Measurements from ENCODE around the gene FOXP1.

The FOXP1 gene

DNA sequence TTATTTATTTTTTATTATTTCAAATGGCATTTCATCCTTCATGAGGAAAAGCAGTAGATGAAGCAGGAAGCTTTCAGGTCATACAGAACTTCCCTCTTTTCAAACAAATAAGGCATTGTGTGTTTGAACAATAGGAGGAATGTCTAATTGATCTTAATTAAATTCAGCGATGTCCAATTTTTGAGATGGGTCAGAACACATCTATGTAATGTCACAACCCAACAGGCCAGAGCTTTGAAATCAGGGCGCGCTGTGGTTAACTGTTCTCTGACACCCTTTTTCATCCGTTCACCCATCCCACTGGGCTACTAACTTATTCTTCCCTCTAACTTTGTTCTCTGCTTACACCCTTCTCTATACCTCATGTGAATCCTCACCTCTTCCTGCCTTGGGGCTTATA is 510.5 kb downstream of the FOXP1 start:
- no peak for DNase-seq (ENCODE audit: low read depth)

DNA sequence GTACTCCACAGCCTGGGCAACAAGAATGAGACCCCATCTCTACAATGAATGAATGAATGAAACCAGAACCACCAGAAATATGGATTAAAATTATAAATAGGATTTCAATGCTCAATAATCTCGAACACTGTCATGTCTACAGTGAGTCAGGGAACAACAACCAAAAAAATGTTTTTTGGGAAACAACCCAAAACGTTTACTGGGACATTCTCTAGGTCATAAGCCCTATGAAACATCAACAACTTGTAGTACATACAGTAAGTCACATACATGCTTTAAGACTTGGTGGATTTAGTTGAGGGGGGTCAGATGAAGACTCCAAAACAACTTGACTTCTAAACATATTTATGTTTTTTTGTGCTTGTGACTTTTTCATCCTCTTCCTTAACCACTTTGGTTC is 511.2 kb downstream of the FOXP1 start:
- no peak for DNase-seq (ENCODE audit: low read depth)

DNA sequence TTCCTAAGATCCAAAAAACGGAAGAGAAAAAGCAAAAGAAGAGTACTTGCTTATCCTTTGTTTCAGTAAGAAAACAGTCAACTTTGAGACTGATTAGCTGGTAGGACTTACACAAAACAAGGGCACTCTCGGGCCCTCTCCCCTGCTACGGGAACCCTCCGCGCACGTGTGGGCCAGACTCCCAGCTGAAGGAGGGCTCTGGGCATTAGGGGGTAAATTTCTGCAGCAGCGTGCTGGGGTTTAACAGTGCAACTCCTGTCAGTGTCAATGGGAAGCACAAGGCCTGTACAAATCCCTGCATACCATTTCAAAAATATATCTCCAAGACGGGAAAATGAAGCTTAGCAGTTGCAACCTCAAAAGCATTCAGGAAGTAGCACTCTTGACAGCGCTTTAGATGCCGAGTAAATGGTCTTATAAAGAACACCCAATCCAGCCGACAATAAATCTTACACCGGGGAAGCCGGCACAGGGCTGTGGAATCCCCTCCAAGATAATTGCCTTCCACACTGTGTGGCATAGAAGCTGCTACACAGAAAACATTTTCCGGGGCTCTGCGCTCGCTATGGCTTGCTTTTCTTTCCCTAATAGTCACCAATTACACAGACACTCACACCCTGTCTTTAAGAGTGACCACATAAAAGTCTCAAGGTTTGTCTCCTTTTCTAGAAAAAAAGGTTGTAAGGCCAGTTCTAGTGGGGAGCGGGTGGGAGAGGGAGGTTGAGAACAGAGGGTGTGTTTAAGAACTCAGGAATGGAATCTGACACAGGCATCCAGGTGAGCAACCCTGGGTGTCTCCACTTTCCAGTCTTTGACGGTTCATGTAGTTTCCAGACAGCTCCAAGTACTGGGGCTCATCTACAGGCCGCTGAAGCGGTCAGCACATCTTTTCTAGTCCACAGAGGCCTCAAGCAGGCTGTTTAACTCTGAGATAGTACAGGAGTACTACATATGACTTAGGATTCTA is 512.7 kb downstream of the FOXP1 start:
- DNase-seq (ENCODE audit: low read depth), result no peak

DNA sequence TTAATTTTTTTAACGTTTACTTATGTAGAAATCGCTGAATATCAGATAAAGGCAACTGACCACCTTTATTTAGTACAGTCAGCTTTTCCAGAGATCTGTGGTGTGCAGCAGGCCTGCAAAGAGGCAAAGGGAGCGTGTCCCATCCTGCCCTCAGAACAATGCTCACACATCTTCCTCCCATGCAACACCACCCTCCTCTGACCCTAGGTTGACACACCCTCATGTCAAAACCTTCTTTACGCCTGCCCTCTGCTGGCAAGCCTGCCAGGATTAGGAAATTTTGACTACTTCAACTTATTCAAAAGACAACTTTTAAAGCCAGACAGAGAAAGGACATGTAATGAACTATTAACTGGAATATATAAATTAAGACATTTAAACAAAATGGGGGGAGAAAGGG is 513.7 kb downstream of the FOXP1 start:
- no peak for DNase-seq (ENCODE audit: low read depth)

DNA sequence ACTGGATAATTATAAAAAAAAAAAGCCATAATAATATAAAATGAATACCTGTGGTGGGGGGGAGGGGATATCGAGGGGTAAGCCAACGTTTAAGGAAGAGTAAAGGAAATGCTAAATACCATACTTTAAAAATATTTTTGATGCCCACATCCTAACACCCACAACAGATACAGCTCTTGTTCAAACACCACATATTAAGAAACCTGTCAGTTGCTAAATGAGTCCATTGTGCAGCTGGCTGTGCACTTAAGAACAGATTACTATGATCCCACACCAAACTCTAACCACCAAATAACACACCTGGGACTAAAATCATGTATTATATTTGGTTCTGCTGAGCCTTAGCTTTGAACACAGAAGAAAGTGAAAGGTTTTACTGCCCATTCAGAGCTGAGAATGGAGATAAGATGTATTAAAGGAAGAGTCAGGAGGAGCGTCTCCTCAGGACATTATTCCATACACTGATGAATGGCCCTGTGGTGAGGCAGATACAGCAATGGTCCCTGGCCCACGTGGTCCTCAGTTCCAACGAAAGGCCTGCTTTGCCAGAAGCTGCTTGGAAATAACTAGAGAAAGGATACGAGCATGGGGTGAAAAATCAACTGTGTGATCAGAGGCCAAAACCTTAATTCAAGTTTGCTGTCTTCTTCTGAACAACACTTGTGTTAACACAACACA is 515.4 kb downstream of the FOXP1 start:
- DNase-seq (ENCODE audit: low read depth), result no peak

DNA sequence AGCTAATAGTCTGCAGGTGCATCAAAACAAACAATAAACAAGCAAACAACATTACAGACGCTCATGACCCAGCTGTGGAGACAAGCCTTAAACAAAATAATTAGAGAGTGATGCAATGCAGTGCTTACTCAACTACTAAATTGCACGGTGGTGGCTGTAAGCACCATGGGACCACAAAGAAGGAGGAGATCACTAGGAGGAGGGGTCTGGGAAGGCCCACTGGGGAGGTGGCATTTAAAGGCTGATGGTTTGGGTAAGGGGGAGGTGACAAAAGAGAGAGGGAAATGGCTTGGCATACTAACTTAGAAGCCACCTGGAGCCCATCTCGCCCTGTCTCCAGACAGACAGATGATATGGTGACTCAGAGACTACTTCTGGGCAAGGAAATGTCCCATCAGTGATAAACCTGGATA is 516.7 kb downstream of the FOXP1 start:
- no peak for DNase-seq (ENCODE audit: low read depth)

DNA sequence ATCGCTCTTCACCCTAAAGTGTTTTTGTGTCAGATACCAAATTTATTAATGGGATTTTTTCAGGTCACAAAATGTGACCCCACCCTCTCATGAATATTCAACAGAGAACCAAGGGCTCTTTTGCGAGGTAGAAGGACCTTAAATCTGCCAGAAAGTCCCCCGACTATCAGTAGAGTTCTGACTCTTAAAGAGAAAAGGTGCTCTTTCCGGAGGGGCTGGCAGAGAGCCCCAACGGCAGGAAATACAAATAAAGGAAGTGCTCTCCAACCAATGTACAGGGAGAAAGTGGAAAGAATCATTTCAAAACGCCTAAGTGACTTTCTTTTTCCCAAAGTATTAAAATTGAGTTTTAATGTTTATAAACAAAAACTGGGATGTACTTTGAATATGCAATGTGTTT is 517.2 kb downstream of the FOXP1 start:
- no peak for DNase-seq (ENCODE audit: low read depth)

DNA sequence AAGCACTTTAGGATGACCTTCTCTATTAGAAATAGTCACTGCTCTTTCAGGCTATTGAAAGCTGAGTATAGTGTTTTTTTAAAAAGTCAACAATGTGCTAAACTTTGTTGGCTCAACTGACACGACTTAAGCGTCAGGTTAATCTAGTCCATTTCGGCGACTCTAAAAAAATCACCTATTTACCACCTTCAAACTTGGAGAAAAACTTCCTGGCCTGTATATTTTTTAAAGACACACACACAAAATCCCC is 517.8 kb downstream of the FOXP1 start:
- no peak for DNase-seq (ENCODE audit: low read depth)

DNA sequence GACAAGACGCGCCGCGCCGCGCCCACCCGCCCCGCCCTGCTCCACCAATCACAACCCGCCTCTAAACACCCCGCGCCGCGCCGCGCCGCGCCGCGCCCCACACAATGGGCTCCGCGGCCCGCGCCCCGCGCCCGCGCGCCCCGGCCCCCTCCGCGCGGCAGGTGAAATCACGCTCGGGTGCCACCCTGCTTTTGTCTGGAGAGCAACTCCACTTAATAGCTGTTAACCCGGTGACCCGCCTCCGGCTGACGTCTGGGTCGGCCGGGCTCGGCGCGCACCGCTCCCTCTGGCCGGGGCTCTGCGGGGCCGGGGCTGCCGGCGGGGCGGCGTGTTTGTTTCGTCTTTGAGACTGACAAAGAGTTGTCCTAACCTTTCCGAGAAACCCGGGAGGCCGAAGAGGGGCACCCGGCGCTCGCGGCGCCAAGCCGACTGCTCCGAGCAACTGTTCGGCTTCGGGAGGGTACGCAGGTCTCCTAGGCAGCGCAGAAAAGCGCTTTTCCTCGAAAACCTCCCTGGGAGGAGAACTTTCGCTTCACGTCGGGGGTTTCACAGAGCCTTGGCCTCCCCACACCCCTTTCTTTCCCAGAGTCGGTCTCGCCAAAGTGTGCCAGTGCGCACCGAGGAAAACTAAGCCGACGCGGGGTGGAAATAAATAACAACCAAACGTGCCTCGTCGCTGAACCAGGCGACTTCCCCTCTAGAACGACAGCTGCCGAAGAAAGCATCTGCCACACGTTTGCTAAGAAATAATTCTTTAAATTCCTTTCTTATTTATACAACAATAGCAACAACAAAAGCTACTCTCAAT is 518.4 kb downstream of the FOXP1 start:
- DNase-seq (ENCODE audit: low read depth), result no peak

DNA sequence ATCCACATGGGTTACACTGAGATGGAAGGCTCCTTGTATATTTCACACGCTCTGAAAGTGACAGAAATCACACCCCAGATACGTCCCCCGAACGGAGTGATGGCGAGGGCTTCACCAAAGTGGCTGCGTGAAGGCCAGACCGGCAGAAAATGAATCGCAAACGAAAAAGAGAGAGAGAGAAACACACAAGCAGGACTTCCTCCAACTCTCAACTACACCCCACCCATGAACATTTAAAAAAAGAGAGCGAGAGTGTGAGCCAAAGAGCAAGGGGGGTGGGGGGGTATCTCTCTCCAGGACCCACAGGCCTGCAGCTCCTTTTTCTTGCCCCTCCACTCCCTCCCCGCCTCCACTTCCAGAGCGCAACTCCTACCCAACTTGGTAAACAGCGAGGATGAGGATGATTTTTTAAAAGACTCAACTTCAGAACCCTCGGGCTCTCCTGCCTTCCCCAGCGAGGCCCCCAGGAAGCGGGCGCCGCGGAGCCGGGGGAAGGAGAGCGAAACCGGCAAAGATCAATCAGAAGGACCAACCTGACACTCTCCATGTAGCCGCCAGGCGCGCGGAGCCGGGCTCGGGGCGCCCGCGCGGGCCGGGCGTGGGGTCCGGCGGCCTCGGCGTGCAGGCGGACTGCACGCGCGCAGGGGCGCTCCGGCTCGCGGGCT is 519.1 kb downstream of the FOXP1 start:
- no peak for DNase-seq (ENCODE audit: low read depth)

DNA sequence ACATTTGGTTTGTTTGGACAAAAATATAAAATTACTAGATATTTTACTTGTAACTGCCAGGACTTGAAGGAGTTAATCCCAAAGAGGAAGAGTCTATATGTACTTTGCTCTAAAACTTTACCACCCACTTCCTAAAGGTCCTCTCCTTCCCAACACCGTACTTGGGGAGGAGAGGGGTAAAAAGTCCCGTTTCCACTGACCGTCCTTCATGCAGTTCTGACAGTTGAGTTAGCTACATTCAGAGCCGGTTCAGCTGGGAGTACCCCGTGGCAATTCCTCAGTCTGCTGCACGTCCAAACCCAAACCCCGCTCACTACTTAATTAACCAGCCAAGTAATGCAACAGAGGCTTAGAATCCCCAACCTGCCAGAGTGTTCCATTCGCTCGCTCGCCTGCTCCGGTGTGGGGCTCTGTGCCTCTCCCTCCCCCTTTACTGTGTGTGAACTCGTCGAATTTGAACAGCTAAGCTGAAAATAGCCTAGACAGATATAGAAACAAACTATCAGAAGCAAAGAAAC is 519.7 kb downstream of the FOXP1 start:
- DNase-seq (ENCODE audit: low read depth), result no peak

DNA sequence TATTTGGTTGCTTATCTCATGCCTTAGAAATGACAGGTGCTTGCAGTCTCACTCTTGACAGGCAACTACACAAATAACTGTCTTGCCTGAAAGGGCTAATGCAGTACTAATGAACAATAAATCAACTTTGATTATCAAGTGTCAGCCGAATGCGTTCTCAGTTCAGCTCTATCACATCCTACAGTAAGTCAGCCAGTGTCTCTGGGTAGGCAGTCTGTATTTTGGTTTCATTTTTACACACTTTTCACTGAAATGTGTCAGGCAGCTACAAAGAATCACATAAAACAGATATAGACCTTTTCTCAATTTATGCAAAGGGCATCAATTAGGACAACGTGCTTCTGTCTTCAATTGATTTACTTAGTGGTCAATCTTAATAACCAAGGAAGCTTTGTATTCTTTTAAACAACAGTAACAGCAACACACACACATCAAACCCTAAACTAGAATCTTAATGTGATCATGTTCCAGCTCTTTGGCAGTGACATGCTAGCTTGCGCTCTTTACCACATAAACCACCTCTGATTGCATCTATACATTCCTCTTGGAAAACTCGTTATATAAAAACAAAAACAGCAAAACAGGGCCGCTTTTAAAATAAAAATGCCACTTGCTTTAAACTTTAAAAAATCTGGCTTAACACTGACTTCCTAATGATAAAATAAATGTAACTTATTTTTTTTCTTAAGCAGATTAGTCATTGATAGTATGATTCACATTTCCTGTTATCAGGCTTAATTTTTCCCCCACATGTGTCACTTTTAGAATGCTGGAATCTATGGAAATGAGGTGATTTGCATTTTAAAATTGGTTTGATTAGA is 520.4 kb downstream of the FOXP1 start:
- no peak for DNase-seq (ENCODE audit: low read depth)

DNA sequence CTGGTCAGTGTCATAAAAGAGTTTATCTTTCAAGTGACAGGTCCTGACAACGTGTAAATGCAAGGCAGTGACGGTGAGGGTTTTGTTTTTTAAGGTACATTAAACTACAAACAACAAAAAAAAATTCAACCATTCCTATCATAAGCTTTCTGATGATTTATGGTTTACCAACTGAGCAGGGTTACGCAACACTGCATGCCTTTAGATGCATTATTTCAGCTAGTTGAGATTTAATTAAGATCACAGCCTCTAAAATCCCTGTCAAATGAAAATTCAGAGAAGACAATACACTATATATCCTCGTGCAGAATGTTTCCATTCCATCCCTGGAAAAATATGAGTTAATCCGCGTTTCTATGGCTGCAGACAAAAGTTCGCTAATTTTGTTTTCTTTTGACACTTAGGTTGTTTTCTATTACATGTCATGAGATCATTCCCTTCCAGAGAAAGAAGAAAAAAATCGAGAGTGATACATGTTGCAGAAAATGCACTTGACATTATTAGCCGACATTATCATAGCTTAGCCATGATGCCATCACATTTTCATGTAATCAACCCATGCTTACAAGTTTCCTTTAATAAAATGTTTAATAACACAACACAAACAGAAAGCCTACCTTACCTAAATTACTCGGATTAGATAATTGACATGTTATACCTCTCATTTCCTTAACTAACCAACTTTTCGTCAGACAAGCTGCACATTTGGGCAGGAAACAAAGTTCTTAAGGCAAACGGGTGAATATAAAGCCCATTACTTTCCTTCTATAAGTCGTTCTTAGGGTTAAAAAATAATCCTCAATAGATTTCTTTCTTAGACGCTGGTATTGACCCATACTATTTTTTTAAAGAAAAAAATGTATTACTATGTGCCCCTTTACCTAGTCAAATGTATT is 521.2 kb downstream of the FOXP1 start:
- no peak for DNase-seq (ENCODE audit: low read depth)

DNA sequence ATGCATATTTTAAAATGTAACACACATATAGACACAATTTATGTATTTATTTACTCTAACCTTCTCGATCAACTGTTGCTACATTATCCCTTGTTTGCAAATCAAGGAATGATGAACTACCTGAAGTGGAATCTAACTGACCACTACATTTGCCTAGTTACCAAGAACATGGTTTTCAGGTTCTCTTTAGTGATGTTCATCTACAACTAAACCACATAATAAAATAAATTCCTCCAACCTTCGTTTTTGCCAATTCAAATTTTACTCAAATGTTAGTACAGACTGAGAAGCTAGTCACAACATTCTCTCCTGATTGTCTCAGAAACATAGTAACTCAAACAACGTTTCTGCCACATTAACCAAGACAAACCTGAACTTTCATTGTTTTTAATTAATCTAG is 521.9 kb downstream of the FOXP1 start:
- DNase-seq (ENCODE audit: low read depth), result no peak

DNA sequence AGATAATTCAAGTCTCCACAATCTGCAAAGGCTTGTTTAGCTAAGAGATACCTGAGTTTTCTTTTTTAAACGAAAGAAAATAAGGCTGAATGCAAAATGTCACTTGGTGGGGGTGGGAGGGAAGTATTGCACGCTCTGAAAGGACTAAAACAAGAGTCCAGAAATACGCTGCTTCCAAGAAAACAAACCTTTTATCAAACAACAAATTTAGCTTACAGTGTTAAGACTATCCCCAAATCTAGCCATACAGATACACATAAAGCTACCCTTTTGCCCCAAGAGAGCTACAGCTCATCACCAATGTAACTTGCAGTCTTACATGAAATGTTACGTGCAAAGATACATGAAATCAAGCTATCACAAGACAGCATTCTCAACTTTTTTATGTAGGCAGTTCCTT is 522.5 kb downstream of the FOXP1 start:
- no peak for DNase-seq (ENCODE audit: low read depth)

DNA sequence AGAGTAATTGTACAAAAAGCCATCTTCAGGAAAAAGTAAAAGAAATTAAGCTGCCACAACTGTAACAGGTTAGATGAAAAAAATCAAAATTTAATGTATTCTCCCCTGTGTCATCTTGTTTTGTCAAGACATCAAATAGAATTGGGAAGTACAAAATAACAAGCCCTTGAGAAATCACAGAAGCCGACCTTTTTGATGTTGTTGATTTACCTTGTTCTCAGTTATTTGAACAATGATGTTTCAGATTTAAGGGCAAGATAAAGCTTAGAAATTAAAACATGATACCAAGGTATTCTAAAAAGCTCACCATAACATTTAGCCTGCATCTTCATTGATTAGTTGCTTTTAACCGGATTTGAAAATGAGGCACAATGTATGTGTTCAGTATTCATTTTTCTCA is 523.0 kb downstream of the FOXP1 start:
- no peak for DNase-seq (ENCODE audit: low read depth)

DNA sequence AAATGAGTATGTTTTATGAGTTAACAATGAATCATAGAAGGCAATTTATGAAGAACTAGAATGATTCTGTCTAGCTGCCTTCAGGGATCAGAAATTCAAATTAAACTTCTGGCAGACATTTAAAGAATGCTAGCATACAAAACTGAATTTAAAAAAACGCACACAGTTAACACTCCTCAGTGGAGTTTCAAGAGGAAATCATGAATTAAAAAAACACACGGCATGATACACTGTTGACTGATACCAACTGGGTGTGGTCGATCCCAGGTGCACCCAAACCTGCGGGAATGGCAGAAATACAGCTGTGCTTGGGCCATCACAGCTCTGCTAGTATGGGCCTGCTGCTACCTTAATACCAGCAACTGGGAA is 526.0 kb downstream of the FOXP1 start:
- no peak for DNase-seq (ENCODE audit: low read depth)

DNA sequence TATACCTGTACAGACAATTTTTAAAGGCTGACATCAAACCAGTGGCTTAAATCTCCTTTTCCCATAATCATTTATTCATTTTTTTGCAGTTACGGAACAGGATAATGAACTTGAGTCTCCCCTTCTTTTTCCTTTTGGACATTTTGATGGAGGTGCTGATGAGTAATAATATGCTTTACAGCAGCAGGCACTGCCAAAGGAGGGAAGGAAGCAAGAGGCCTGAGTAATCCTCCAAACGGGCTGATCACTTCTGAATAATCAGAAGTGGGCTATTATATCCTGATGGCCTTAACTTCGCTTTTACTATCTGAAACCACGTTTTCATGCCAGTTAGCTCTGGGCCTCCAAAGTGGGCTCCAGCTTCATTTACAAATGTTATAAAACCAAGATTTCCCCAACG is 527.2 kb downstream of the FOXP1 start:
- no peak for DNase-seq (ENCODE audit: low read depth)

DNA sequence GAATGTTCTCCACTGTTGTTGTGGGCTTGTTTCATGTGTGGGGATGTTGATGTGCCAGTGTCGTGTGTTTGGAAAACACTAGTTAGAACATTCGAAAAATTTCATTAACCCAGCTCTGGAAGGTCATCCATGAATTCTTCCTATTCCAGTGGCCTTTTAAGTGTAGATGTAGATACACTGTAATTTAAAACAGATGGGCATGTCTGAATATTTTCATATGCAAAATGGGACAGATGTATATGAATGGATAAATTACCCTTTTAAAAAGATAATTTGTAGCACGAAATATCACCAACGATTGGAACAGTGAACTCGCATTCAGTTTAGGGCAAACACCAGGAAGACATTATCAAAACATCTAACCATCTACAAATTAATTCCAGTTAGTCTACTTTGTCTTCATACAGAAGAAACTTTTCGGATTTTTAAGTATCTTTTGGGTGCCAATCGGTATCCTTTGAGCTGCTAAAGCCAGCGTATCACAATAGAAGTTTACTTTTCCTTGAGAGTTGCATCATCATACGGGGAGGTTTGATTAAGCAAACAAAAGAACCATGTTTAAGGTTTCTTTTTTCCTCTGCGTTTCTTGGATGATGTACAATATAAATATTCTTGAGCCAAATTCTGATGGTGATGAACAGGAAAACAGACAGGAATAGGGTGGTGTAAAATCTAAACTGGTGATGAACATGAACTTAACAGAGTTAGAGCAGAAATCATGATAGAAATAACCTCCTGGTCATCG is 528.1 kb downstream of the FOXP1 start:
- DNase-seq (ENCODE audit: low read depth), result no peak

DNA sequence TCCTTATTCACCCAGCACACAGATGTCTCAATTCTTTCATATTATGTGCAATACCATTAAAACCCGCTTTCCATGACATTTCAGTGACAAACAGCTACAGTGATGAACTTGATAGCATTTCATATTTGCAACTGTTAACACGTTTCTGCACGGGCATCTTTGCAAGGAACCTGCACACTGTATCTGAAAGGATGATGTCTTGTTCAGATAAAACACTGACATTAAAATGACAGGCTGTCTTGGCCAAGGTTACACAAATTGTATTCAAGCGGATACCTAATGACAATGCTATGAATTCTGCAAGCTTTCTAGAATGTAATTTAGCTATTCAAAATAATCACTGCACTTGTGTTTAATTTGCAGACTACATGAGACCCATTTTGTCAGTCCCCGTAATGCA is 529.2 kb downstream of the FOXP1 start:
- no peak for DNase-seq (ENCODE audit: low read depth)
